GM20431 (cell line): ENCODE measurements around the gene TDP2.
"Not testable (repeated sequence)": the region's sequence is repeated elsewhere in the genome, so short reads cannot be mapped to it uniquely, and the experiment has no call there.

Source experiments
- in situ Hi-C: fragments of 300-500 bp; cut with MseI, MboI; formaldehyde crosslinking; loops from one replicate; pipeline ENCODE4 v1.15.0; 2020; ENCODE audit warnings: low sequenced_read_pairs; ENCODE audit not compliant: unreplicated experiment

The TDP2 gene

GRCh38 chr6:24683297-24684296, 16.9 kb upstream of the TDP2 start:
- in situ Hi-C loops = no loop called here

GRCh38 chr6:24680582-24680981, 13.9 kb upstream of the TDP2 start:
- in situ Hi-C loops = no loop called here

GRCh38 chr6:24678792-24679352, 12.2 kb upstream of the TDP2 start:
- in situ Hi-C loops = not testable (repeated sequence)

- in situ Hi-C loops = no loop called here
Observed at GRCh38 chr6:24673625-24674024, 6.9 kb upstream of the TDP2 start.

- in situ Hi-C loops = no loop called here
Observed at GRCh38 chr6:24672620-24673182, 6.0 kb upstream of the TDP2 start.

GRCh38 chr6:24671077-24671476, 4.4 kb upstream of the TDP2 start:
- in situ Hi-C loops = not testable (repeated sequence)

- in situ Hi-C loops = not testable (repeated sequence)
Observed at GRCh38 chr6:24670492-24670891, 3.8 kb upstream of the TDP2 start.

- in situ Hi-C loops = no loop called here
Observed at GRCh38 chr6:24668997-24669361, 2.3 kb upstream of the TDP2 start.

GRCh38 chr6:24668066-24668996, 1.6 kb upstream of the TDP2 start:
- in situ Hi-C loops = not testable (repeated sequence)

GRCh38 chr6:24667378-24667803, 692 bp upstream of the TDP2 start:
- in situ Hi-C loops = no loop called here

GRCh38 chr6:24666097-24666640, 530 bp downstream of the TDP2 start:
- in situ Hi-C loops = no loop called here

- in situ Hi-C loops = no loop called here
Observed at GRCh38 chr6:24664046-24664987, 2.4 kb downstream of the TDP2 start.

GRCh38 chr6:24663189-24663588, 3.5 kb downstream of the TDP2 start:
- in situ Hi-C loops = no loop called here

- in situ Hi-C loops = no loop called here
Observed at GRCh38 chr6:24662236-24662635, 4.5 kb downstream of the TDP2 start.

- in situ Hi-C loops = not testable (repeated sequence)
Observed at GRCh38 chr6:24661759-24662158, 4.9 kb downstream of the TDP2 start.

- in situ Hi-C loops = no loop called here
Observed at GRCh38 chr6:24660105-24660504, 6.6 kb downstream of the TDP2 start.

- in situ Hi-C loops = no loop called here
Observed at GRCh38 chr6:24659561-24659960, 7.1 kb downstream of the TDP2 start.

GRCh38 chr6:24658573-24659560, 7.8 kb downstream of the TDP2 start:
- in situ Hi-C loops = no loop called here
